Measurements from ENCODE around the gene WWOX.
"Not testable (repeated sequence)": the region's sequence is repeated elsewhere in the genome, so short reads cannot be mapped to it uniquely, and the experiment has no call there.

The WWOX gene

DNA sequence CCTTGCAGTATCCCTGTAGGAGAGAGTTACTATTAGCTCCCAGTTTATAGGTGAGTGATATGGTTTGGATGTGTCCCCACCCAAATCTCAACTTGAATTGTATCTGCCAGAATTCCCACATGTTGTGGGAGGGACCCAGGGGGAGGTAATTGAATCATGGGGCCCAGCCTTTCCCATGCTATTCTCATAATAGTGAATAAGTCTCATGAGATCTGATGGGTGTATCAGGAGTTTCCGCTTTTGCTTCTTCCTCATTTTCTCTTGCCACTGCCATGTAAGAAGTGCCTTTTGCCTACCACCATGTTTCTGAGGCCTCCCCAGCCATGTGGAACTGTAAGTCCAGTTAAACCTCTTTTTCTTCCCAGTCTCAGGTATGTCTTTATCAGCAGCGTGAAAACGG is 592.3 kb downstream of the WWOX start:
- not testable (repeated sequence) for H3K27me3 Mint-ChIP-seq; H3K4me1 Mint-ChIP-seq; H3K4me3 Mint-ChIP-seq; H3K27ac Mint-ChIP-seq; H3K36me3 Mint-ChIP-seq; ATAC-seq (ENCODE audit: low read depth); H3K9me3 Mint-ChIP-seq; DNase-seq (ENCODE audit: low spot score in 2 of 2)

DNA sequence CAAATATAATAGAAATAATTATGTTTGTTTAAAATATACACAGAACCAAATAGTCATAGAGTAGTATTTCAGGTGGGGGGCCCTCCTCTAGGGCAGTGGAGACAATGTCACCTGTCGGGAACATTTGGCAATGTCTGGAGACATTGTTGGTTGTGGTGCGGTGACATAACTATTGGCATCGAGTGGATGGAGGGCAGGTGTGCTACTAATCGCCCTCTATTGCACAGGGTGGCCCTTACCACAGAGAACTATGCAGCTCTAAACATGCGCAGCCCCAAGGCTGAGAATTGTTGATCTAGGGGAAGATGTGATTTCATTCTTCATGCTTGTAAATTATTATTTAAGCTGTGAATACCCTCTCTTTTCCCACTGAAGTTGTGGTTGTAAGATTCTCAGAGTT is 594.0 kb downstream of the WWOX start:
- DNase-seq (ENCODE audit: low spot score in 2 of 2) (no peak), ATAC-seq (ENCODE audit: low read depth) (no peak)
- peaks cover 2% of the 10 kb centered on the region for H3K9me3 Mint-ChIP-seq
- H3K4me1 Mint-ChIP-seq = peaks cover 2% of the 10 kb centered on the region
- H3K27ac Mint-ChIP-seq = no peak overlapping the region
- H3K27me3 Mint-ChIP-seq = no peaks in the 10 kb centered on the region
- no peak overlapping the region for H3K4me3 Mint-ChIP-seq
- peaks cover 2% of the 10 kb centered on the region for H3K36me3 Mint-ChIP-seq

DNA sequence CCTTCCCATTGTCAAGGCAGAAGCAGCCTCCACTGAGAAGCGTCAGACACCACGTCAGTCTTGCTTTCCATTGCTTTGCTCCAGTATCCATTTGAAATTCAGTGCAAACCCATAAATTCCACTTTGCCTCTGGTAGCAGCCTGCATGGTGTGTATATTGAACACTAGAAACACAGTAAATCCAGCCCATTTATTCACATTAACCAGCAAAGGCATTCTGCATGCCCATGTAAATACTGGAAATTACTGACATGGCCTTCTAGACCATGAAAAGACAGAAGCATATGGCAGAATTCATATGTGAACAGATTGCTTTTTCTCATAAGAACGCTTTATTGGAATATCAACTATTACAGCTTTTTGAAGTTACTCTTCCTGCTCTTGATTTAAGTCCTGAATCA is 595.0 kb downstream of the WWOX start:
- Mint-ChIP-seq H3K4me1 (peaks cover 2% of the 10 kb centered on the region), H3K36me3 (peaks cover 2% of the 10 kb centered on the region), H3K27me3 (no peaks in the 10 kb centered on the region), H3K9me3 (peaks cover 2% of the 10 kb centered on the region), H3K27ac (no peak overlapping the region), H3K4me3 (no peak overlapping the region)
- no peak for ATAC-seq (ENCODE audit: low read depth)
- DNase-seq (ENCODE audit: low spot score in 2 of 2) = no peak

DNA sequence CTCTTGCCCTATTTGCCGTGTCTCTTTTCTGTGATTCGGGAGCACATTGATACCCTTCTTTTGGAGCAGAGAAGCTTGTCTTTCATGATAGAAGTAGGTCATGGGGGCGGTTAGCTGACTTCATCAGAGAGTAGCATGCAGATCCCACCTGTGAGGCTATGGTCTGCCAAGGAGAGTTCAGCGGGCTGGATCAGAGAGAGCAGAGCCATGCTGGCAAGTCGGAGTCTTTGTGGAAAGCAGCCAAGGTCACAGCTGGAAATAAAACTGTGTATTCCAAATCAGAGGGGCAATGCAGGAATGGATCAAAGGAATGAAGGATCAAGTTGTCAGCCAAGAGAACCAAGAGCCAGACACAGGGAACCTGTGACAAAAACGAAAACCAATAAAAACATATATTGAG is 595.9 kb downstream of the WWOX start:
- Mint-ChIP-seq H3K27me3 (no peaks in the 10 kb centered on the region), H3K4me1 (peaks cover 2% of the 10 kb centered on the region), H3K9me3 (peaks cover 2% of the 10 kb centered on the region), H3K4me3 (no peak overlapping the region), H3K27ac (no peak overlapping the region), H3K36me3 (peaks cover 2% of the 10 kb centered on the region)
- DNase-seq (ENCODE audit: low spot score in 2 of 2) = no peak
- ATAC-seq (ENCODE audit: low read depth) = no peak

DNA sequence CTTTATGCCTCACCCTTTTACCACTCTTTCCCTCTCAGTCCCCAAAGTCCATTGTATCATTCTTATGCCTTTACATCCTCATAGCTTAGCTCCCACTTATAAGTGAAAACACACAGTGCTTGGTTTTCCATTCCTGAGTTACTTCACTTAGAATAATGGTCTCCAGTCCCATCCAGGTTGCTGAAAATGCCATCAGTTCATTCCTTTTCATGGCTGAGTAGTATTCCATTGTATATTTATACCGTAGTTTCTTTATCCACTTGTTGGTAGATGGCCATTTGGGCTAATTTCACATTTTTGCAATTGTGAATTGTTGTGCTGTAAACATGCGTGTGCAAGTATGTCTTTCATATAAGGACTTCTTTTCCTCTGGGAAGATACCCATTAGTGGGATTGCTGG is 597.3 kb downstream of the WWOX start:
- Mint-ChIP-seq H3K27me3 (no peaks in the 10 kb centered on the region), H3K36me3 (peaks cover 2% of the 10 kb centered on the region), H3K4me1 (peaks cover 2% of the 10 kb centered on the region), H3K9me3 (peaks cover 2% of the 10 kb centered on the region), H3K27ac (no peak overlapping the region), H3K4me3 (no peak overlapping the region)
- no peak for ATAC-seq (ENCODE audit: low read depth)
- DNase-seq (ENCODE audit: low spot score in 2 of 2) = no peak

DNA sequence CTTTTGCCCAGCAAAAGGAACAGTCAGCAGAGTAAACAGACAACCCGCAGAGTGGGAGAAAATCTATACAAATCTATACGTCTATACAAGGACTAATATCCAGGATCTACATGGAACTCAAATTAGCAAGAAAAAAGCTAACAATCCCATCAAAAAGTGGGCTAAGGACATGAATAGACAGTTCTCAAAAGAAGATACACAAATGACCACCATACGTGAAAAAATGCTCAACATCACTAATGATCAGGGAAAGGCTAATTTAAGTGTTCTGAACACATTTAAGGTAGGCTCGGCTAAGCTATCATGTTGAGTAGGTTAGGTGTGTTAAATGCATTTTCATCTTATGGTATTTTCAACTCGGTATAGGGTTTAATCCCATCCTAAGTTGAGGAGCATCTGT is 598.0 kb downstream of the WWOX start:
- H3K4me3 Mint-ChIP-seq = no peak overlapping the region
- H3K27ac Mint-ChIP-seq = no peak overlapping the region
- H3K4me1 Mint-ChIP-seq = no peaks in the 10 kb centered on the region

DNA sequence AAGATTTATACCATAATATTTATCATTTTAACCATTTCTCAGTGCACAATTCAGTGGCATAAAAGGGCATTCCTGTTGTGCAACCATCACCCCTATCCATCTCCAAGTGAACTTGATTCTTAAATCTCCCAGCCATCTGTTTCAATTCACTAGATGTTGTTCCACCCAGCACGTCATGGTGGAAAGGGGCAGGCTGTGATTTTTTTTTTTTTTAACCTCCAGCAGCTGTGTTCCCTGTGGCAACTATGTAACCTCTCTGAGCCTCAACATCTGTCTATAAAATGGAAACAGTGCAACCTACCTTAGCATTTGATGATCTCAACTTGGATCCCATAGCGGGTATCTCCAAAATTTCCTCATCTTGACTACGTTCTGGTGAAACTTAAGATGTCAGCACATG is 604.5 kb downstream of the WWOX start:
- Mint-ChIP-seq H3K9me3 (peaks cover 2% of the 10 kb centered on the region), H3K4me3 (no peak overlapping the region), H3K27me3 (no peaks in the 10 kb centered on the region), H3K4me1 (no peaks in the 10 kb centered on the region), H3K27ac (no peak overlapping the region), H3K36me3 (no peaks in the 10 kb centered on the region)
- ATAC-seq (ENCODE audit: low read depth) (no peak), DNase-seq (ENCODE audit: low spot score in 2 of 2) (no peak)

More for the DNA sequence above, 598.0 kb downstream of the WWOX start:
- H3K36me3 Mint-ChIP-seq = peaks cover 2% of the 10 kb centered on the region
- H3K27me3 Mint-ChIP-seq = no peaks in the 10 kb centered on the region
- ATAC-seq (ENCODE audit: low read depth) (no peak), DNase-seq (ENCODE audit: low spot score in 2 of 2) (no peak)
- no peaks in the 10 kb centered on the region for H3K9me3 Mint-ChIP-seq

DNA sequence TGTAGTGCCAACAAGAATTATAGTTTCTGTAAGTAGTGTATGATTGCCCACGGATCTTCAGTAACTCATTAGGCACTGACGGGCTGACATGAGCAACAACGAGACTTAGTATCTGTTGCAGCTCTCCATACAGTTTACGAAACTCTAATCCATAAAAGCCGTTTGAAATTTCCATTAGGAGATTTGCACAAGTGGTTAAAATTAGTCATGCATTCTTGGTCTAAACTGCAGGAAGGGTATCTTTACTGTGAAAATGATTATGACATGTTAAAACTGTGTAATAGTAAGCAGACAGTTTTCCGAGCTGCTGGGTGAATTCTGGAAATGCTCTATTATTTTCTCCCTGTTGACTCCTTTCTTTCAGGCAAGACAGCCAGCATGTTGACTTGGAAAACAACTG is 605.0 kb downstream of the WWOX start:
- DNase-seq (ENCODE audit: low spot score in 2 of 2) (no peak), ATAC-seq (ENCODE audit: low read depth) (no peak)
- H3K9me3 Mint-ChIP-seq = peaks cover 2% of the 10 kb centered on the region

DNA sequence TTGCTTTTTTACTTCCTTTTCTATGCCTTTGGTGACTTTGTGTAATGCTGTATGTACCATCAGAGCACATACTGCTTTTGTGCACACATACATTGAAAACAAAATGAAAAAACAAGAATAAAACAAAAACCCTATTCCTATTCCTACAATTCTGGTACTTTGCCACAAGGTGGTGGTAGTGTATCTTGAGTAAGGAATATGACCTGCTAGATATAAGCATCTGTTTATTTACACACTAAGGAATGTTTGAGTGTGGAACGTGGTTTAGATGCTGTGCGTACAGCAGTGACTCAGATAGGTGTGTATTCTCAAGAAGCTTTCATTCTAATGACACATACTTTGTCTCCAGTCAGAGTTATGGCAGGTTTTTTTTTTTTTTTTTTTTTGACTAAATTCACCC is 606.2 kb downstream of the WWOX start:
- Mint-ChIP-seq H3K27ac (no peak overlapping the region), H3K27me3 (no peaks in the 10 kb centered on the region), H3K4me3 (no peak overlapping the region), H3K9me3 (peaks cover 2% of the 10 kb centered on the region), H3K4me1 (no peaks in the 10 kb centered on the region), H3K36me3 (no peaks in the 10 kb centered on the region)
- DNase-seq (ENCODE audit: low spot score in 2 of 2) = no peak
- ATAC-seq (ENCODE audit: low read depth) = no peak

More for the DNA sequence above, 605.0 kb downstream of the WWOX start:
- Mint-ChIP-seq H3K36me3 (no peaks in the 10 kb centered on the region), H3K27me3 (no peaks in the 10 kb centered on the region), H3K4me1 (no peaks in the 10 kb centered on the region), H3K27ac (no peak overlapping the region), H3K4me3 (no peak overlapping the region)

DNA sequence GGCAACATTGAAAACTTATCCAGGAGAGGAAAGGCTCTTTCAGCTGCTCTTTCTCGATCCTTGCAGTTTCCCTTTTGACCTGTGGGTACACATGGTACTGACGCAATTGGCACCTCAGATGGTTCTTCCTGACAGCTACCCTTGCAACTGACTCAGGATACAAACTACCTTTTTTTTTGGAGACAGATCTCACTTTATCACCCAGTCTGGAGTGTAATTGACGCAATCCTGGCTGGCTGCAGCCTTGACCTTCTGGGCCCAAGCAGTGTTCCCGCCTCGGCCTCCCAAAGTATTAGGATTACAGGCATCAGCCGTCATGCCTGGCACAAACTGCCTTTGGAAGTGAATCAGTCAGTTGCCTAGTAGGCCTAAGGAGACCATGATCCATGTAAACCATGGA is 607.2 kb downstream of the WWOX start:
- no peaks in the 10 kb centered on the region for H3K36me3 Mint-ChIP-seq
- H3K4me3 Mint-ChIP-seq = no peak overlapping the region
- no peak overlapping the region for H3K27ac Mint-ChIP-seq
- DNase-seq (ENCODE audit: low spot score in 2 of 2) (no peak), ATAC-seq (ENCODE audit: low read depth) (no peak)
- peaks cover 2% of the 10 kb centered on the region for H3K9me3 Mint-ChIP-seq
- H3K27me3 Mint-ChIP-seq = no peaks in the 10 kb centered on the region
- H3K4me1 Mint-ChIP-seq = no peaks in the 10 kb centered on the region

DNA sequence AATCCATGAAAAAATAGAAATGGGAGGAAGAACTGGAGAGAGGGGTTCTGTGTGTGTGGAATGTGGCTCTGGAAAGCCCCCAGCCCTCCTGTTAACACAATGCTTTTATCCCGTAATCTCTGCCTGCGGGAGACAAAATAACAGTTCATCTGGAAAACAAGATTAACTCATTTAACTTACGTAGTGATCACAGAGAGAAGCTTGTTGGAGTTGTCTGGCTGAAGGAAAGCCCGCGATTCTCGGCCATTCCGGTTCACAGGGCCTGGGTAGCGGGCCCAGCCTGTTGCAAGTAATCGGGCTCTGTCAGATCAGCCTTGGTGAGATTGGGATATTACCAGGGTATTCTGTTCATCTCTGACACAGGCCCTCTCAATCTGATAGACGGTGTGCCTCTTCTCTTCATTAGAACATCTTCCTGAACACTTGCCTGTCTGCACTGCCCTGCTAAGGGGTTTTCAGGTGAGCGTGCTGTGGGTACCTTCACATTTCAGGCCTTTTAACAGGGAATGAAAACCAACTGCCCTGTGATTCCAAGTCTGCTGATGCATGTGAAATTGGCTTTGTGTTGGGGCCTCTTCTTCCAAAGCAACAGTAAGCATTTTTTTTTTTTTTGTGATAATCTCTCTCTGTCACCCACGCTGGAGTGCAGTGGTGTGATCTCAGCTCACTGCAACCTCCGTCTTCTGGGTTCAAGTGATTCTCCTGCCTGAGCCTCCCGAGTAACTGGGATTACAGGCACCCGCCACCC is 609.9 kb downstream of the WWOX start:
- ATAC-seq (ENCODE audit: low read depth) = no peak
- peak overlapping the region; percentile 14 for H3K27ac Mint-ChIP-seq

DNA sequence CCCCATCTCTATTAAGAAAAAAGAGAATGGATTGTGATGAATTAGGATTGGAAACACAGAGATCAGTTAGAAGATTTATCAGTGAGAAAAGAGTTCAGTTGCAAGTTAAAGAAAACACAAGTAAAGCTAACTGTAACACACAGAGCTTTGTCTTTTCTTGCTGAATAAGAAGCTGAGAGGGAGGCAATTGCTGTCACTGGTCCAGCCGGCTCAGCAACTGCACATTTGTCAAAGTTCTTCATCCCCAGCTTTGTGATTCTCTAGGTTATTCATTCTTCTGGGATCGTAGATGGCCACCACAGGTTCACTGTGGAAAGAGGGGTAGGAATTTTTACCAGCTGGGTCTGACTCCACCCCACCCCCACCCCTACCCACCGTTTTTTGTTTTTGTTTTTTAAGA is 615.7 kb downstream of the WWOX start:
- DNase-seq (ENCODE audit: low spot score in 2 of 2) (no peak), ATAC-seq (ENCODE audit: low read depth) (no peak)
- Mint-ChIP-seq H3K36me3 (peaks cover 2% of the 10 kb centered on the region), H3K4me1 (peaks cover 2% of the 10 kb centered on the region), H3K4me3 (no peak overlapping the region), H3K27ac (no peak overlapping the region), H3K27me3 (peaks cover 1% of the 10 kb centered on the region), H3K9me3 (no peaks in the 10 kb centered on the region)

More for the DNA sequence above, 609.9 kb downstream of the WWOX start:
- DNase-seq (ENCODE audit: low spot score in 2 of 2) = no peak
- H3K4me3 Mint-ChIP-seq = no peak overlapping the region
- H3K36me3 Mint-ChIP-seq = no peaks in the 10 kb centered on the region
- H3K4me1 Mint-ChIP-seq = no peaks in the 10 kb centered on the region
- peaks cover 2% of the 10 kb centered on the region for H3K9me3 Mint-ChIP-seq
- peaks cover 1% of the 10 kb centered on the region for H3K27me3 Mint-ChIP-seq

DNA sequence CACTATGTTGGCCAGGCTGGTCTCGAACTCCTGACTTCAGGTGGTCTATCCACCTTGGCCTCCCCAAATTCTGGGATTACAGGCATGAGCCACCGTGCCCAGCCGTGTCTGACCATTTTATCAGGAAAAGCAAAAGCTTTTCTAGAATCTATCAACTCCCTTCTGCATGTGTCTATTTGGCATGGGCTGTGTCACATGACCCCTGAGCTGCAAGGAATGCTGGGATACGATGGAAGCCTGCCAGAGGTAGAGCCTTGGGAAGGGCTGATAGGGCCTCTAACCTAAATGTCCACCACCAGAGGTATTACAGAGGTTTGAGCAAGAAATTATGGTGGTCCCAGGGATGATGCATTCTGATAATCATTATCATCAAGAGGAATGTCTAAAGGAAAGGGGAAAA is 616.2 kb downstream of the WWOX start:
- Mint-ChIP-seq H3K9me3 (no peaks in the 10 kb centered on the region), H3K4me1 (peaks cover 2% of the 10 kb centered on the region), H3K4me3 (no peak overlapping the region), H3K27ac (no peak overlapping the region), H3K27me3 (peaks cover 1% of the 10 kb centered on the region), H3K36me3 (peaks cover 2% of the 10 kb centered on the region)
- DNase-seq (ENCODE audit: low spot score in 2 of 2) = no peak
- ATAC-seq (ENCODE audit: low read depth) = no peak

DNA sequence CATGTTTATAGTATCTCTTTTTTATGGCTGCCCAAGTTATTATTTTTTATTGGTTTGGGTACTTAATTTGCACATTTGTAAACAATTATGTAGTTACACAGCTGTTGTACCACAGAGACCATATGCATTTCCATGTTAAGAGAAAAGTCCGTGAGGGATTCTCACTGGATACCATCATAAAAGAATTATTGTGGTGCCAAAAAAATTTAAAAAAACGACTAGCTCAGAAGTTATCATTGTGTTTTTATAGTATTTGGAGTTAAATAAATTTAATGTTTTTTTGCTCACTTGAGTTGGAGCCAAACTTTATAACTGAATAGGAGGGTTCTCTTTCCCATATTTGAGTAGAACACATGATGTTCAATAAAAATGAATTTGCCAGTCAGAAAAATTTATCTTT is 618.7 kb downstream of the WWOX start:
- Mint-ChIP-seq H3K27me3 (peaks cover 1% of the 10 kb centered on the region), H3K27ac (no peak overlapping the region), H3K36me3 (peaks cover 2% of the 10 kb centered on the region), H3K4me3 (no peak overlapping the region), H3K9me3 (no peaks in the 10 kb centered on the region), H3K4me1 (peaks cover 2% of the 10 kb centered on the region)
- ATAC-seq (ENCODE audit: low read depth) (no peak), DNase-seq (ENCODE audit: low spot score in 2 of 2) (no peak)

DNA sequence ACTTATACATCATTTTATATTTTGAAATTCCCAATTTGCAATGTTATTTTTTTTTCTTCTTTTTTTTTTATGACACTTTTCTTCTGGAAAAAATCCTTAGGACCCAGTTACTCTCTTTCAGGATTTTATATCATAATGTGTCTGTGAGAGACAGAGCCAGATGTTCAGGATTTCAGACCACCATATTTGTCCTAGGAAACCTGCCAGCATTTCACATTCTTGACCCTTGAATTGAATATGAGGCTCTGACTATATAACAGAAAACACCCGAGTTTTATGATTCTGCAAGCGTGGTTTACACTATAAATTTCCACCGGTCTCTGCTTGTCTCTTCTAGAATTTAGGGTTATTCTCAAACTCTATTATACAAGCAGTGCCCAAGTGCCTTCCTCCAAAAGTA is 621.0 kb downstream of the WWOX start:
- DNase-seq (ENCODE audit: low spot score in 2 of 2) (no peak), ATAC-seq (ENCODE audit: low read depth) (no peak)
- Mint-ChIP-seq H3K4me3 (no peak overlapping the region), H3K27me3 (no peaks in the 10 kb centered on the region), H3K36me3 (peaks cover 2% of the 10 kb centered on the region), H3K27ac (no peak overlapping the region), H3K4me1 (peaks cover 2% of the 10 kb centered on the region), H3K9me3 (no peaks in the 10 kb centered on the region)
